GM21737 (cell line): ENCODE data around the gene PPM1B.
"Not testable (repeated sequence)": the region's sequence is repeated elsewhere in the genome, so short reads cannot be mapped to it uniquely, and the experiment has no call there.

Source experiments
- ATAC-seq: cut with Tn5 transposase; IDR thresholded peaks from one replicate; pipeline ENCODE4 v1.9.1; 2021; ENCODE audit warnings: mild to moderate bottlenecking, moderate library complexity; ENCODE audit not compliant: unreplicated experiment

The PPM1B gene

GRCh38 chr2:44195714-44196113 lies 27.0 kb downstream of the PPM1B start:
- no peak for ATAC-seq

DNA sequence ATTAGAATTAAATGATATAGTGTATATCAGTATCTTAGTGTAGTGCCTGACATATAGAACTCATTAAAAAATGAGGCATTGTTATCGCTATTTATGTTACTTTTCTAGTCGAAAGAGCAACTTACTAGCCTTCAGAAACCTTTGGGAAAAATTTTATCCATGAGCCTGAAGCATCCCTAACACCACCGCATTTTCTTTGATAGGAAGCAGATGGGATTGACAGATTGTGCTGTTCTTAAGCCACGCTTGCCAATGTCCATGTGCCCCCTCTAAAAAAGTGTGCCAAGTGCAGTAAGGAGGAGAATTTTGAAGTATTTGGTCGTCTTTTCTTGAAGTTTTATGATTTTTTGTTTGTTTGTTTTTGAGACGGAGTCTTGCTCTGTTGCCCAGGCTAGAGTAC lies 29.1 kb downstream of the PPM1B start:
- ATAC-seq: no peak

DNA sequence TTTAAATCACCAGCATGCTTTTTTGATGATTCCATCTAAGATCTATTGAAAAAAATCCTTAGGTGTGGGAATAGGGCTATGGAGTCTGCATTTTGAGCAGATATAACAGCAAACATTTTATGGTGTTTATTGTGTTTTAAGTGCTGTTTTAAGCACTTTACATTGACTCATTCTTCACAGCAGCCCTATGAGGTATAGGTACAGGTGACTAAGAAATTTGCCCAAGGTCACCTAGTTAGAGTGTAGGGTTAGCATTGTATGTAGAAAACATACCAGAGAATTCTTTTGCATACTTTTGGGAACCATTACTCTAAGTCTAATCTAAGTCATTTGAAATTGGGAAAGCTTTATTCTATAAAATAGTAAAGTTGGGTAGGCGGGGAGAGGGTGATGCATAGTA lies 31.3 kb downstream of the PPM1B start:
- ATAC-seq: no peak

DNA sequence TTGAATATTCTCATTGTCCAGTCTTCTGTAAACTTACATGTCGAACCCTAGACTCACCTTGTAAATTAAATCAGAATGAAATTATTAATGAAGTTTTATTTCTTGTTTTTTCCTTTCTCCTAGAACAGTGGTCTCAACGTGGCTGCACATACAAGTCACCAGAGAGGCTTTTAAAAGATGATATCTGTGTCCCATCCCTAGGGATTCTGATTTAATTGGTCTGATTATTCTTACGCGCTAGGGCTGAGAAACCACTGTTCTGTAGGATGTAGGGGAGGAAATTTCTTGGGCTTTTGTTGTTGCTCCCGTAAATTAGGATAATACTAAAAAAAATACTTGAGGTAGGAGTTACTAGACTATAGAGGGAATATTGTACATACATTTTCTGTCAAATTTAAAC lies 32.1 kb downstream of the PPM1B start:
- ATAC-seq: no peak

- no peak for ATAC-seq
These were observed 33.0 kb downstream of the PPM1B start for GRCh38 chr2:44201648-44202165.

DNA sequence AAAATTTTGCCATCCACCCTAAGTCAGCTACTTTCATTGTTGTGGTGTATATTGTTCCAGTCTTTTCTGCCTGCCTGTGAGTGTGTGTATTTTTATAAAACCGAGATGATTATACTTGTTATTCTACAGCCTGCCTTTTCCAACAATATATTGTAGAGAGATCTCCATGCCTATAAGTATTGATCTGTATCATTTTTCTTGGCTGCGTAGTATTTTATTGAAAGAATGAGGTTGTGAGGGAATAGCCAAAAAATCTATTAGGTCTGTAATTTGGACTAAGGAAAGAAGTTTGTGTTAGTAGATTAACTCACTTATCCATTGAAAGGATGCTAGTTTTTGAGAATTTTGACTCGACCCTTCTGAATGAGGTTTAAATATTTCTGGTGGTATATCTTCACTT lies 34.9 kb downstream of the PPM1B start:
- ATAC-seq: no peak

DNA sequence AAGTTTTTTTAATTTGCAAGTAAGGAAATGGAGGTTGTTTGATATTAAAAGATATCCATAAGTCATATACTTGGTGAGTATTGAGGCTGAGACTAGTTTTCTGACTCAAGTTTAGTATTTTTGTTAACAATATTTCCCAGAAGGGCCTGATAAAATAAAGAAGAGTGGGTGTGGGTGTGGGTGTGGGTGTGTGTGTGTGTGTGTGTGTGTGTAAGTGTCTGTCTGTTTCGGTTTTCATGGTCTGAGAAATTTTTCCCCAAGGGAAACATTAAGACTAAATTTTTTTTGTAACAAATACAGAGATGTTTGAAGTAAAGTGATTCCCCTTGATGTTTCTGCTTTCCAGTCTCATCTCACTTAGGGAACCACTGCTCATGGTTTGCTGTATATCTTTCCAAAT lies 36.5 kb downstream of the PPM1B start:
- ATAC-seq: no peak

DNA sequence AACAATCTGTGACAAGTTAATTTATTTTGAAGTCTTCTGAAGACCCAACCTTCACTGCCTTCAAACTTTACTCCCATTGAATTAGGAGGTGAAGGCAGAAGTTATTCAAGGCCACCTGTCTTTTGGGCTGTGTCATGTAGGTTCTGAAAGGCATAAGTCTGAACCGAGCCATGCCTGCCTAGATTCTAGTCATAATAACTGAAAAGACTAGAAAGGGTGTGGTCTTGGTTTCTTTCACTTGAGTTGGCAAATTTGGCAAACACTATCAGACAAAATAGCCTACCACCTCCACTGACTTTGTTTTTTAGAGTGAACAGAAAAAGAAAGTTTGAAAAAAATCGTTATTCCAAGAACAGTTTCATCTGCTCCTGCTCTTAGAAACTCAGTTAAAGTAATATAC lies 38.4 kb downstream of the PPM1B start:
- no peak for ATAC-seq

DNA sequence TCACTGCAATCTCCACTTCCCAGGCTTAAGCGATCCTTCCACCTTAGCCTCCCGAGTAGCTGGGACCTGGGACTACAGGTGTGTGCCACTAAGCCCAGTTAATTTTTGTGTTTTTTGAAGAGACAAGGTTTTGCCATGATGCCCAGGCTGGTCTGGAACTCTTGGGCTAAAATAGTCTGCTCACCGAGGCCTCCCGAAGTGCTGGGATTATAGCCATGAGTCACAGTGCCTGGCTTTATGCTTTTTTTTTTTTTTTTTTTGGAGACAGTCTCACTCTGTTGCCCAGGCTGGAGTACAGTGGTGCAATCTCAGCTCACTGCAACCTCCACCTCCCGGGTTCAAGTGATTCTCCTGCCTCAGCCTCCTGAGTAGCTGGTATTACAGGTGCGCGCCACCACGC lies 39.0 kb downstream of the PPM1B start:
- not testable (repeated sequence) for ATAC-seq

DNA sequence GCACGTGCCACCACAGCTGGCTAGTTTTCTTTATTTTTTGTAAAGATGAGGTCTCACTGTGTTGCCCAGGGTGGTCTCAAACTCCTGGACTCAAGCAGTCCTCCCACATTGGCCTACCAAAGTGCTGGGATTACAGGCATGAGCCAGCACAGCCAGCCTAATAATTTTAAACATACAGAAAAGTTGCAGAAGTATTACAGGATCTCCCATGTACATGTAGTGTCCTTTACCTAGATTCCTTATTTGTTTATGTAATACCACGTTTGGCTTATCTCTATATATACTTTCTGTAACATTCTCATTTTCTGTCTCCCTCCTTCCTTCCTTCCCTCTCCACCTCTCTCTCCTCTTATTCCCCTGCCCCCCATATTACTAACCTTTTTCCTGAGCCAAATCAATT lies 41.7 kb downstream of the PPM1B start:
- no peak for ATAC-seq

- no peak for ATAC-seq
These were observed 42.5 kb downstream of the PPM1B start for GRCh38 chr2:44211183-44211582.

DNA sequence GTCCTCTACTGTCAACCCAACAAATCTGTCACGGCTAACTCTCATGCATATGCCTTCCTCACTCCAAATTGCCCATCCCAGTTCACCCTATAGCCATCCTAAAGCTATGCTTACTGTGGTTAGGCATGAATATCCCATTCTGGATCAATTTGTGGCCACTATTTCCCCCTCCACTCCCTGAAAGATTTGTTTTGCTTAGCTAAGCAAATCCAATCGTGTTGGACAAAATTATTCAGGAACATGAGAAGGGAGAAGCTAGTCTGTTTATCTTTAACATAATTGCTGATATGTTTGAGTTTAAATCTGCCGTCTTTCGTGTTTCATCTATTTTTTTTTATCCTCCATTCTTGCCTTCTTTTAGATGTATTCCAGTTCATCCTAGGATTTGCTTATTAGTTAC lies 43.6 kb downstream of the PPM1B start:
- no peak for ATAC-seq

- no peak for ATAC-seq
These were observed 47.2 kb downstream of the PPM1B start for GRCh38 chr2:44215827-44216226.

GRCh38 chr2:44218771-44219170 lies 50.1 kb downstream of the PPM1B start:
- ATAC-seq: no peak

DNA sequence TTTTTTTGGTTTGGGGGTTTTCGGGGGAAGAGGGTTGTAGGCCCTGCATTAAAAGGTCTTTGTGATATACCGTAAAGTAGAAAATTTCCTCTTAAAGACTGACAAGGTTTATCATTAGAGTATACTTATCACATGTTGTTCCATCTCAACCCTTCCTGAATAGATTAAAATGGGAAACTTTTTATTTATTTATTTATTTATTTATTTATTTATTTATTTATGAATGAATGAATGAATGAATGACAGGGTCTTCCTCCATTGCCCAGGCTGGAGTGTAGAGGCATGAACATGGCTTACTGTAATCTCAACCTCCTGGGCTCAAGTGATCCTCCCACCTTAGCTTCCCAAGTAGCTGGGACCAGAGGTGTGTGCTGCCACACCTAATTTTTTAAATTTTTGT lies 58.1 kb downstream of the PPM1B start:
- no peak for ATAC-seq

DNA sequence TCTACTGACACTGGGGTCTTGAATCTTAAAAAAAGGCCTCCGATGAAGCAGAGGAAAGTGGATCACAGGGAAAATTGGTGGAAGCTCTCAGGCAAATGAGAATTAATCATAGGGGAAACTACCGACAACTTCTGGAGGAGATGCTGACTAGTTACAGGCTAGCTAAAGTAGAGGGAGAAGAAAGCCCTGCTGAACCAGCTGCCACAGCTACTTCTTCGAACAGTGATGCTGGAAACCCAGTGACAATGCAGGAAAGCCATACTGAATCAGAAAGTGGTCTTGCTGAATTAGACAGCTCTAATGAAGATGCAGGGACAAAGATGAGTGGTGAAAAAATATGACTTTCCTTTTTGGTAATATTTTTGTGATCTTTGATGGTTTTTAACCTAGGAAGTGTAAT lies 61.7 kb downstream of the PPM1B start:
- no peak for ATAC-seq

GRCh38 chr2:44233450-44234128 lies 64.9 kb downstream of the PPM1B start:
- no peak for ATAC-seq

GRCh38 chr2:44237221-44237620 lies 68.5 kb downstream of the PPM1B start:
- peak; percentile 51 for ATAC-seq

DNA sequence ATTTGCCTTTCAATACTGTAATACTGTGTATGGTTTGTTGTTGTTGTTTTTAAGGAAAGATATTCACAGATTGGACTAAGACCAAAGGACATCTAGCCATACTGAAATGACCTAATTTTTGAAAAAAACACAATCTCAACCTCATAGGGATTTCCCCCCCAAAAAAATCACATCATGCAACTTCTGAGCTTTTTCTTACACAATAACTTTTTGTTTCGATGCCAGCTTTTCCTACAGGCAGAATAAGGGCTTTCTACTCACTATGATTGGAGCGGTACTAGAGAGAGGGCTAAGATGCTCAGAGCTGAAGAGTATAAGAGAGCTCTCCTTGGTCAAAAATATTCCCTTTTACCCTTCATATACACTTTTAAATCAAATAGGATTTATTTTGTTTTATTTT lies 74.2 kb downstream of the PPM1B start:
- no peak for ATAC-seq

DNA sequence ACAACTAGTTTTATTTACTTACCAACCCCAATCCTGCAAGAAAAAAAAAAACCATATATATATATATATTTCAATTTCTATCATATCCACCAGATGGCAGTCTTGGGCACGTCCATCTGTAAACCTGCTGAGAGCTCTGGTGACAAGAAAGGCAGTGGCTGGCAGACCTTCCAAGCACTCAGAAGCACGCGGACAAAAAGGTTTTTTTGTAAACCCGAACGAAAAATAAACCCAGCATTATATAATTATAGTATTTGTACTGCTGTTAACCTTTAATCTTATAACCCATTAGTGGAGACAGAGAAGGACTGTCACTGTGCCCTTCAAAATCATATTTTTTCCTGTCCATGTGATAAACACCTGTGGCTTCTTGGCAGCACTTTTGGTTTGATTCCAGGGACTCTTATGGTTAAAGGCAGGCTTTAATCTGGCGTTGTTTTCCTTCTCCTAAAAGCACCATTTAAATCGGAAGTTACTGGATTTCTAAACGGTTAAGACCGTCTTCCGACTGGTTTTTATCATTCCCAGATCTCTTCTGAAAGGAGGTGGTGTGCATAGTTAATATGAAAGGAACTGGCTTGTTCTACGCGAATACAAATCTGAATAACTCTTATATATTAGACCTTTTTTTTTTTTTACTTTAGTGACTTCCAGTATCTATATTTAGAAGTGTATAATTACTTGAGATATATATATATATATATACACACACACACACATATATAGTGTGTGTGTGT lies 75.6 kb downstream of the PPM1B start:
- ATAC-seq: no peak

DNA sequence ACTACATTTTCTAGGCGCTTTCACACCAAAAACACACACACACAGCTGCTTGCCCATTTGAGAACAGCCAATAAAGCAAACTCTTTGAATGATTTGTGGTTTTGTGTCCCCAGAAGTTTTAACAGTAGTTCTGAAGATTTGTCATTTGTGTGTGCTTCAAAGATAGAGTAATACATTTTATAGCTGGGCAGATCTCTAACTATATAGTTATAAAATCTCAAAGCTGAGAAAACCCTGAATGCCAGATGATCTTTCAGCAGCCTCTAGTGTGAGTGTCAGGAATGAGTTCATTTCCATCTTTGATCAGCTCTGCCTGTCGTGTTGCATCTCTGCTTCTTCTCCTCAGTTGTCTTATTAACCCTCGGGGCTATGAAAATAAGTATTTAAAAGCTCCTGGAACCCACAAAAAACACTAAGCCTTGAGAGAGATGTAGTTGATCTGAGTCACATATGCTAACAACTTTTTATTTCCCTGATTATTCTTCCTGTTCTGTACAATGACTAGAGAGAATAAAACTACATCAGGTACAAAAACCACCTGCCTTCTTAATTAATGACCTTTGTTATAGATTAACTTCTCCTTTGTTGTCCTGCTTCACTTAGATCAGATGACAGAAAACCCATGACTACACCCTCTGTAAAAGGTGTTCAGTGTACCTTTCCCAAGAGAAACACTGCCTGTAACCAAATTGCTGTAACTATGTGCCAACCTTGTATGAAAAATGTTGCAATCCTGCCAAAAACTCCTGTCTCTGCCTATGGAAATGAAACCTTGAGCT lies 76.6 kb downstream of the PPM1B start:
- no peak for ATAC-seq

DNA sequence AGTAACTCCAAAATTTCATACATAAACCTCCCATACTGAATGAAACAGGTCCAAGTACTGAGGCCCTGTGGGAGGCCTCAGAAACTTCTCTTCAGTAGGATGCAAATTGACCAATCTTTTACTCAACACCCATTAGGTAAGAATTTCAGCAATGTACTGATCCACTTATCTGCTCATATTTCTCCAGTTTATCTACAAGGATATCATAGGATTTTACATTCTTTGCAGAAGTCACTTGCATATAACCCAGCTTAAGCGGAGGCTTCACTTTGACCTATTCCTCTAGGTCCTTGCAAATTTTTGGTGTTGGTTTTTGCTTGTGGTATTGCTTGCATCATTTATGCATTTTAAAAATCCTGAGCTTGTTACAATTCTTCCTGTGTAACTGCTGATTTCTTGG lies 77.8 kb downstream of the PPM1B start:
- ATAC-seq: no peak
